HG03108 (cell line): ENCODE data around the gene PSPH.
"Not testable (repeated sequence)": the region's sequence is repeated elsewhere in the genome, so short reads cannot be mapped to it uniquely, and the experiment has no call there.

Experiments
- ATAC-seq: cut with Tn5 transposase; IDR thresholded peaks from one replicate; pipeline ENCODE4 v1.9.1; 2021; ENCODE audit warnings: moderate library complexity; ENCODE audit not compliant: unreplicated experiment

The PSPH gene

GRCh38 chr7:56051339-56052191, at the start of gene PSPH, which contains the start of gene CCT6A:
TSS of gene PSPH (minus strand) at chr7:56051444. CDS start at chr7:56021212, 30,232 bp downstream.
TSS of gene CCT6A (plus strand) at chr7:56051765. CDS start at chr7:56051849, 84 bp downstream.
- ATAC-seq: peak; percentile 96

GRCh38 chr7:56099653-56100052, 48.4 kb upstream of the PSPH start:
- ATAC-seq: no peak

- not testable (repeated sequence) for ATAC-seq
These were observed 47.2 kb upstream of the PSPH start for GRCh38 chr7:56098187-56099008.

- no peak for ATAC-seq
These were observed 46.5 kb upstream of the PSPH start for GRCh38 chr7:56097700-56098099.

GRCh38 chr7:56092789-56093531, 41.7 kb upstream of the PSPH start, which contains the start of gene PHKG1:
TSS of gene PHKG1 (minus strand) at chr7:56092952. CDS start at chr7:56088941, 4,011 bp downstream.
- no peak for ATAC-seq

GRCh38 chr7:56092388-56092787, 41.1 kb upstream of the PSPH start:
- ATAC-seq: not testable (repeated sequence)

- ATAC-seq: no peak
These were observed 40.3 kb upstream of the PSPH start for GRCh38 chr7:56091591-56091990.

GRCh38 chr7:56087445-56087844, 36.2 kb upstream of the PSPH start:
- ATAC-seq: no peak

GRCh38 chr7:56086761-56087160, 35.5 kb upstream of the PSPH start:
- ATAC-seq: no peak

- ATAC-seq: no peak
These were observed 32.0 kb upstream of the PSPH start for GRCh38 chr7:56083150-56083785.

- ATAC-seq: no peak
These were observed 30.5 kb upstream of the PSPH start for GRCh38 chr7:56081626-56082340.

- ATAC-seq: not testable (repeated sequence)
These were observed 29.6 kb upstream of the PSPH start for GRCh38 chr7:56080726-56081435.

GRCh38 chr7:56079450-56080185, 28.4 kb upstream of the PSPH start:
- no peak for ATAC-seq

GRCh38 chr7:56078196-56078595, 27.0 kb upstream of the PSPH start:
- no peak for ATAC-seq

- no peak for ATAC-seq
These were observed 26.4 kb upstream of the PSPH start for GRCh38 chr7:56077681-56078080.

GRCh38 chr7:56074371-56074791, 23.1 kb upstream of the PSPH start:
- ATAC-seq: no peak

- ATAC-seq: not testable (repeated sequence)
These were observed 15.1 kb upstream of the PSPH start for GRCh38 chr7:56066376-56066775.

- peak; percentile 87 for ATAC-seq
These were observed 12.8 kb upstream of the PSPH start, which contains the start of gene SUMF2 for GRCh38 chr7:56063882-56064625. TSS of gene SUMF2 (plus strand) at chr7:56064286. CDS start at chr7:56064312, 26 bp downstream.
